ENCODE measurements around the gene KIF23. TPM values are rescaled to one million over a fixed set of nuclear protein-coding genes. Genes with fewer than 3 reads are reported as not detected.

The KIF23 gene
- polyA plus RNA-seq, 1 donor (not counting 4 experiments of a cell fraction or from before 2014, with no cell fraction given): 28.8 TPM

GRCh38 chr15:69493406-69493805 is 79.3 kb downstream of the KIF23 start:
- TF ChIP-seq EZH2 (IDR thresholded peaks at IDR 0.05; ENCODE audit: low read length) (no peak), CTCF (optimal IDR thresholded peaks at IDR 0.05 in 1 of 3, IDR thresholded peaks at IDR 0.05 in 1 of 3, conservative IDR thresholded peaks at IDR 0.05 in 1 of 3; ENCODE audit: extremely low read depth in 1 of 3, insufficient read depth in 2 of 3, low read length in 3 of 3) (no peak)
- H3K4me3 ChIP-seq (ENCODE audit: control insufficient read depth in 2 of 3, extremely low read depth in 1 of 3, insufficient read depth in 2 of 3, low read depth in 1 of 3, low read length in 3 of 3): no peak overlapping the region
- no peak overlapping the region for H3K4me2 ChIP-seq (ENCODE audit: control insufficient read depth, extremely low read depth, insufficient read depth, low read depth, low read length)
- no peak overlapping the region for H2AFZ ChIP-seq (ENCODE audit: control insufficient read depth, low read length)
- no peaks in the 10 kb centered on the region for H3K9me1 ChIP-seq (ENCODE audit: control insufficient read depth, extremely low read depth, insufficient read depth, low read length)
- H3K27ac ChIP-seq (ENCODE audit: control insufficient read depth, insufficient read depth, low read length): no peak overlapping the region
- H3K9me3 ChIP-seq (ENCODE audit: control insufficient read depth, low read depth, low read length): no peaks in the 10 kb centered on the region
- no peak for DNase-seq (ENCODE audit: low read depth, low spot score)
- H3K4me1 ChIP-seq (ENCODE audit: control insufficient read depth, extremely low read depth, insufficient read depth, low read length): no peaks in the 10 kb centered on the region
- no peaks in the 10 kb centered on the region for H3K36me3 ChIP-seq (ENCODE audit: control insufficient read depth in 2 of 2, extremely low read depth in 1 of 2, insufficient read depth in 2 of 2, low read length in 2 of 2)
- H4K20me1 ChIP-seq (ENCODE audit: control insufficient read depth, extremely low read depth, insufficient read depth, low read length): no peaks in the 10 kb centered on the region
- dilution Hi-C loops (cut with MboI; ENCODE audit: extremely low pct_ligation_motif_present, low sequenced_read_pairs): no loop called here
- H3K27me3 ChIP-seq (ENCODE audit: control insufficient read depth, extremely low read depth, insufficient read depth, low read length): peaks cover 25% of the 10 kb centered on the region
- no peaks in the 10 kb centered on the region for H3K79me2 ChIP-seq (ENCODE audit: control insufficient read depth, insufficient read depth, low read length)
- H3K9ac ChIP-seq (ENCODE audit: control insufficient read depth, extremely low read depth, insufficient read depth, low read length): no peak overlapping the region
- FAIRE-seq: no peak

GRCh38 chr15:69496001-69496400 is 81.9 kb downstream of the KIF23 start:
- dilution Hi-C loops (cut with MboI; ENCODE audit: extremely low pct_ligation_motif_present, low sequenced_read_pairs): no loop called here

More at GRCh38 chr15:69496001-69496400, 81.9 kb downstream of the KIF23 start:
- no peak for FAIRE-seq
- Histone ChIP-seq H2AFZ (ENCODE audit: control insufficient read depth, low read length) (no peak overlapping the region), H3K9me3 (ENCODE audit: control insufficient read depth, low read depth, low read length) (no peaks in the 10 kb centered on the region), H3K79me2 (ENCODE audit: control insufficient read depth, insufficient read depth, low read length) (no peaks in the 10 kb centered on the region), H3K36me3 (ENCODE audit: control insufficient read depth in 2 of 2, extremely low read depth in 1 of 2, insufficient read depth in 2 of 2, low read length in 2 of 2) (no peaks in the 10 kb centered on the region), H3K9ac (ENCODE audit: control insufficient read depth, extremely low read depth, insufficient read depth, low read length) (no peak overlapping the region), H3K4me2 (ENCODE audit: control insufficient read depth, extremely low read depth, insufficient read depth, low read depth, low read length) (no peak overlapping the region), H4K20me1 (ENCODE audit: control insufficient read depth, extremely low read depth, insufficient read depth, low read length) (no peaks in the 10 kb centered on the region), H3K4me1 (ENCODE audit: control insufficient read depth, extremely low read depth, insufficient read depth, low read length) (no peaks in the 10 kb centered on the region), H3K4me3 (ENCODE audit: control insufficient read depth in 2 of 3, extremely low read depth in 1 of 3, insufficient read depth in 2 of 3, low read depth in 1 of 3, low read length in 3 of 3) (no peak overlapping the region), H3K27ac (ENCODE audit: control insufficient read depth, insufficient read depth, low read length) (no peak overlapping the region), H3K27me3 (ENCODE audit: control insufficient read depth, extremely low read depth, insufficient read depth, low read length) (peaks cover 10% of the 10 kb centered on the region), H3K9me1 (ENCODE audit: control insufficient read depth, extremely low read depth, insufficient read depth, low read length) (no peaks in the 10 kb centered on the region)
- no peak for TF ChIP-seq CTCF (optimal IDR thresholded peaks at IDR 0.05 in 1 of 3, IDR thresholded peaks at IDR 0.05 in 1 of 3, conservative IDR thresholded peaks at IDR 0.05 in 1 of 3; ENCODE audit: extremely low read depth in 1 of 3, insufficient read depth in 2 of 3, low read length in 3 of 3)
- TF ChIP-seq EZH2 (IDR thresholded peaks at IDR 0.05; ENCODE audit: low read length): no peak
- no peak for DNase-seq (ENCODE audit: low read depth, low spot score)
